Neural progenitor cell (in vitro differentiated cells): ENCODE results near the gene TLE4.

ENCODE experiments used
- EZH2 ChIP-seq: fragments of 200-600 bp; sonication (generic); IDR thresholded peaks from 2 replicates; pipeline ENCODE4 v1.6.1; 2017; ENCODE audit warnings: antibody characterized with exemption, mild to moderate bottlenecking, moderate library complexity
- EZH2phosphoT487 ChIP-seq: fragments of 200-600 bp; sonication (generic); IDR thresholded peaks from 2 replicates; pipeline ENCODE4 v1.6.1; 2017; ENCODE audit warnings: antibody characterized with exemption
- TF ChIP-seq, protein P1 (sequence below): fragments of 200-600 bp; sonication (generic); IDR thresholded peaks from 2 replicates; pipeline ENCODE4 v1.5.1; 2017; ENCODE audit warnings: antibody characterized with exemption, mild to moderate bottlenecking

GRCh38 chr9:79687131-79687447 is 115.3 kb downstream of the TLE4 start:
- TF ChIP-seq, protein P1, sequence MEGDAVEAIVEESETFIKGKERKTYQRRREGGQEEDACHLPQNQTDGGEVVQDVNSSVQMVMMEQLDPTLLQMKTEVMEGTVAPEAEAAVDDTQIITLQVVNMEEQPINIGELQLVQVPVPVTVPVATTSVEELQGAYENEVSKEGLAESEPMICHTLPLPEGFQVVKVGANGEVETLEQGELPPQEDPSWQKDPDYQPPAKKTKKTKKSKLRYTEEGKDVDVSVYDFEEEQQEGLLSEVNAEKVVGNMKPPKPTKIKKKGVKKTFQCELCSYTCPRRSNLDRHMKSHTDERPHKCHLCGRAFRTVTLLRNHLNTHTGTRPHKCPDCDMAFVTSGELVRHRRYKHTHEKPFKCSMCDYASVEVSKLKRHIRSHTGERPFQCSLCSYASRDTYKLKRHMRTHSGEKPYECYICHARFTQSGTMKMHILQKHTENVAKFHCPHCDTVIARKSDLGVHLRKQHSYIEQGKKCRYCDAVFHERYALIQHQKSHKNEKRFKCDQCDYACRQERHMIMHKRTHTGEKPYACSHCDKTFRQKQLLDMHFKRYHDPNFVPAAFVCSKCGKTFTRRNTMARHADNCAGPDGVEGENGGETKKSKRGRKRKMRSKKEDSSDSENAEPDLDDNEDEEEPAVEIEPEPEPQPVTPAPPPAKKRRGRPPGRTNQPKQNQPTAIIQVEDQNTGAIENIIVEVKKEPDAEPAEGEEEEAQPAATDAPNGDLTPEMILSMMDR, result no peak
- no peak for TF ChIP-seq EZH2
- TF ChIP-seq EZH2phosphoT487, result no peak
